Activated naive CD8-positive, alpha-beta T cell (primary cell): ENCODE results near the gene CHD2.

Source experiments
- H3K27ac Mint-ChIP-seq: one replicate; pipeline ENCODE4 v1.8.0; 2021; ENCODE audit warnings: mixed read lengths
- H3K27me3 Mint-ChIP-seq: one replicate; pipeline ENCODE4 v1.8.0; 2021; ENCODE audit warnings: mixed read lengths
- H3K36me3 Mint-ChIP-seq: one replicate; pipeline ENCODE4 v1.8.0; 2021; ENCODE audit warnings: mixed read lengths
- H3K4me1 Mint-ChIP-seq: one replicate; pipeline ENCODE4 v1.8.0; 2021; ENCODE audit warnings: low read depth, mixed read lengths
- H3K4me3 Mint-ChIP-seq: one replicate; pipeline ENCODE4 v1.8.0; 2021; ENCODE audit warnings: mild to moderate bottlenecking, mixed read lengths
- H3K9me3 Mint-ChIP-seq: one replicate; pipeline ENCODE4 v1.8.0; 2021; ENCODE audit warnings: low read depth, mixed read lengths

The CHD2 gene

GRCh38 chr15:92881802-92882696 is 18.1 kb upstream of the CHD2 start:
- Mint-ChIP-seq H3K36me3 (peaks cover 18% of the 10 kb centered on the region), H3K4me1 (peaks cover 65% of the 10 kb centered on the region), H3K9me3 (no peaks in the 10 kb centered on the region), H3K27ac (peak overlapping the region; percentile 95), H3K27me3 (no peaks in the 10 kb centered on the region), H3K4me3 (peak overlapping the region; percentile 90)

GRCh38 chr15:92882697-92883162 is 17.4 kb upstream of the CHD2 start:
- H3K4me3 Mint-ChIP-seq = peak overlapping the region; percentile 90
- H3K4me1 Mint-ChIP-seq = peaks cover 67% of the 10 kb centered on the region
- peaks cover 23% of the 10 kb centered on the region for H3K36me3 Mint-ChIP-seq
- H3K9me3 Mint-ChIP-seq = no peaks in the 10 kb centered on the region
- H3K27ac Mint-ChIP-seq = peak overlapping the region; percentile 54
- H3K27me3 Mint-ChIP-seq = no peaks in the 10 kb centered on the region

DNA sequence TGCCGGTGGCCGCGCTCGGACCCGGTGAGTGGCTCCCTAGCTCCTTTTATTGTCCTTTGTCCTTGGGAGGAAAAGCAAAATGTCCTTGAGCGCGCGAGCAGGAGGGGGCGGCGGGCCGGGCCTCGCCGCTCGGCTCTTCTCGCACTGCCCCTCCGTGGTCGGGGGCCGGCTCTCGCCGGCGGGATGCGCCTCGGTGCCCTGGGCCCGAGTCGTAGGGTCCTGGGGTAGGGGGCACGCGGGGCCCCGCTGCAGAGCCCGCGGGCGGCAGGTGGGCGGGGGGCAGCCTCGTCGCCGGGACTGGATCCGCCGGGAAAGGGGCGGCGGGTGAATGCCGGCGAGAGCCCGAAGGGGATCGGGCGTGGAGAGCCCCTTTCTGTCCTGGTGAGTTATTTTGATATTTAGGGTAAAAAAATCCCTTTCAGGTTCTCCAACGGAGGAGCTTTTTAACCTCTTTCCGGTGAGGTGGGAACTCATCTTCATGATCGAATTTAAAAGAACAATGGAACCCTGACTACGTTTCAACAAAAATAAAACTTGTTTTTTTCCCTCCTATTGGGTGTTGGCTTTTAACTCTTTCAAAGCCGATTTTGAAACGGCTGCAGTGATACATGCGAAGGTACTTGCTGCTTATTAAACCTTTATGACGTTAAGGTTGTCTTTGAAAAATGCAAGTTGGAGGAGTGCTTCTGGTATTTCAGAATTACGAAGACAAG is 16.8 kb upstream of the CHD2 start:
- H3K4me3 Mint-ChIP-seq = peak overlapping the region; percentile 99
- H3K27me3 Mint-ChIP-seq = no peaks in the 10 kb centered on the region
- peaks cover 23% of the 10 kb centered on the region for H3K36me3 Mint-ChIP-seq
- H3K9me3 Mint-ChIP-seq = no peaks in the 10 kb centered on the region
- H3K4me1 Mint-ChIP-seq = peaks cover 68% of the 10 kb centered on the region
- H3K27ac Mint-ChIP-seq = peak overlapping the region; percentile 97

DNA sequence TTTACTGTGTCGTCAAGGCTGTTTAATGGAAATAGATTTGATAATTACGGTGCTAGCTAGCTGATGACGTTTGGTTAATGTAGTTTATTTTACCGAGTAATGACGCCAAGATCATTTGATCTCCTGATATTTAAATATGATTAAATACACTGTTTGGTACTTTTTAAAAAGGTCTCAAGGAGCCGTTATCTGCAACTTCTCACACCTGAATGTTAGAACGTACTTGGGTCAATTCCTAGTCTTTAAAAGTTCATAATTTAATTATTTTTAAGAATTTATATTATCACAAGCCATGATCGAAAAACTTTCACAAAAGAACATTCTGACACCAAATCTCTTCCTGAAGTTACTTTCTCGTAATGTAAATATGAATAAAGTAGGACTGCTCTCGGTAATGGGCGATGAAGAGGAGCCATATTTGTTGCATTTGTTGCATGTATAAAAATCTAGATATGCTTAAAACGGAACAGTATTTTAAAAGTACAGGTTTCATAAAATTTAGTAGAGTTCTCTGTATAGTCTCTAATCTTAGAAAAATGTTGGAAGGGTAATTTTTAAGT is 16.2 kb upstream of the CHD2 start:
- Mint-ChIP-seq H3K27ac (peak overlapping the region; percentile 97), H3K27me3 (no peaks in the 10 kb centered on the region), H3K4me3 (peak overlapping the region; percentile 99), H3K9me3 (no peaks in the 10 kb centered on the region), H3K4me1 (peaks cover 66% of the 10 kb centered on the region), H3K36me3 (peaks cover 23% of the 10 kb centered on the region)

DNA sequence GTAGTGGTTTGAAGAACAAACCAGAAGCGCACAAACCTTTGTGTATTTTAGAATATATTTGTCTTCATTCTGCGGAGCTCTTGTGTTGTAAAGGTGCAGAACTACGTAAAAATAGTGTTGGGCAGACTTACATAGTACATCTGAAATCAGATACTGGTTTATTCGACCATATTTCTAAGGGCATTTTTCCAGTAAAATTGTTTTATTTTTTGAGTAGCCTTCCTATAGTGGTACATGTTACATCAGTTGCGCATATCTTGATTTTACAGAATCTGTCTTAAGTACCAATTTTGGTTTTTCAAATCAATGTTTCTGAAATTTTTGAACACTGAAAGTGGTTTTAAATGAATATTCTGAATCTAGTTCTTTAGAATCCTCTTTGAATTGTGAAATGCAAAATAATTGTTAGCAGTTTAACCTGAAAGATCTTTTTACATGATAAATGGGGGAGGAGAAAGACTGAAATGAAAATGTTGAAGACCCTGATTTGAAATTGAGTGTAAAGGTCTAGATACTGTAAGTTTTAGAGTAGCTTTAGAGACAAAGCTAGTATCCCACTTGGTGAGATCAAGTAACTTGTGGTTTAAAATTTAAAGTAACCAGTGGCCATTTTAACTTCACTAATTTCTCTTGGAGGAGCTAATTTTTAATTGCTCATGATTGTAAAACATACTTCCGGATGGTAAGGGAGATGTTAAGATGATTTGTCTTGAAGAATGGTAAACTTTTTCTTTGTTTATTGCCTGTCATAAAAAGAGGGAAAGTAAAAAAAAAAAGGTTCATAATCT is 15.5 kb upstream of the CHD2 start:
- no peaks in the 10 kb centered on the region for H3K27me3 Mint-ChIP-seq
- peaks cover 66% of the 10 kb centered on the region for H3K4me1 Mint-ChIP-seq
- H3K27ac Mint-ChIP-seq = peak overlapping the region; percentile 97
- peak overlapping the region; percentile 99 for H3K4me3 Mint-ChIP-seq
- peaks cover 24% of the 10 kb centered on the region for H3K36me3 Mint-ChIP-seq
- H3K9me3 Mint-ChIP-seq = no peaks in the 10 kb centered on the region

GRCh38 chr15:92885224-92886041 is 14.7 kb upstream of the CHD2 start:
- H3K27me3 Mint-ChIP-seq = no peaks in the 10 kb centered on the region
- H3K36me3 Mint-ChIP-seq = peaks cover 29% of the 10 kb centered on the region
- H3K4me1 Mint-ChIP-seq = peaks cover 64% of the 10 kb centered on the region

GRCh38 chr15:92886042-92886537 is 14.0 kb upstream of the CHD2 start:
- peak overlapping the region; percentile 99 for H3K4me3 Mint-ChIP-seq
- H3K36me3 Mint-ChIP-seq = peaks cover 33% of the 10 kb centered on the region
- H3K27me3 Mint-ChIP-seq = no peaks in the 10 kb centered on the region
- H3K9me3 Mint-ChIP-seq = no peaks in the 10 kb centered on the region
- H3K4me1 Mint-ChIP-seq = peaks cover 64% of the 10 kb centered on the region
- peak overlapping the region; percentile 97 for H3K27ac Mint-ChIP-seq

More at GRCh38 chr15:92885224-92886041, 14.7 kb upstream of the CHD2 start:
- no peaks in the 10 kb centered on the region for H3K9me3 Mint-ChIP-seq
- H3K4me3 Mint-ChIP-seq = peak overlapping the region; percentile 99
- peak overlapping the region; percentile 97 for H3K27ac Mint-ChIP-seq

GRCh38 chr15:92886815-92887214 is 13.3 kb upstream of the CHD2 start:
- H3K4me3 Mint-ChIP-seq = peak overlapping the region; percentile 99

GRCh38 chr15:92887869-92888268 is 12.3 kb upstream of the CHD2 start:
- Mint-ChIP-seq H3K27ac (peak overlapping the region; percentile 87), H3K36me3 (peaks cover 35% of the 10 kb centered on the region), H3K27me3 (no peaks in the 10 kb centered on the region), H3K9me3 (no peaks in the 10 kb centered on the region), H3K4me3 (peak overlapping the region; percentile 79), H3K4me1 (peaks cover 66% of the 10 kb centered on the region)

More at GRCh38 chr15:92886815-92887214, 13.3 kb upstream of the CHD2 start:
- peak overlapping the region; percentile 97 for H3K27ac Mint-ChIP-seq
- H3K27me3 Mint-ChIP-seq = no peaks in the 10 kb centered on the region
- H3K36me3 Mint-ChIP-seq = peaks cover 33% of the 10 kb centered on the region
- no peaks in the 10 kb centered on the region for H3K9me3 Mint-ChIP-seq
- peaks cover 64% of the 10 kb centered on the region for H3K4me1 Mint-ChIP-seq

DNA sequence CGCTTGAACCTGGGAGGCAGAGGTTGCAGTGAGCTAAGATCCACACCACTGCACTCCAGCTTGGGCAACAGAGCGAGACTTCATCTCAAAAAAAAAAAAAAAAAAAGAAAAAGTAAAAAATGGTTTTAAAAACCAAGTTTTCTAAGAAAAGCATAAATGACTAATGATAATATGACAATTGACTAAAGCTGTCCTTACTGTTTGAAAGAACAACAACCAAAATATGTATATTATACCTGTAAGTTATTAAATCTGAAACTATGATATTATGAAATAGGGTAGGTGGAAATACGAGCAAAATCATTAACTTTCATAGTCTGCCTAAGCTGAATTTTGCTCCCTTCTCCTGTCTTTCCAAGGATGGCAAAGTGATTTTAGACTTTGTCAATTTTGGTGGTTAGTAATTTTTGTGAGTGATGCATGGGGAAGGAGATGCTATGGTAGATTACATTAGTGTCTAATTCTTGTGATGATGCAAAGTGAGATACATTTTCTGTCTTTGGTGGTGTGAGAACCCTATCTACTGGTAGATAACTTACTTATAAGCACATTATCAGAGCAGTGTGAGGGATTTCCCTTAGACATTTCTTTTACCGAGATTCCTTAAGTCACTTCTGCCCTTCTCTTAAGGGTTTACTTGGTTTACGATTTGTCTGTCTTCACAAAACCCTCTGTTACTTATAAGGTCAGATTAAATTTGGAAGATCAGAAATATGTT is 10.6 kb upstream of the CHD2 start:
- peaks cover 75% of the 10 kb centered on the region for H3K4me1 Mint-ChIP-seq
- no peaks in the 10 kb centered on the region for H3K9me3 Mint-ChIP-seq
- H3K27ac Mint-ChIP-seq = peak overlapping the region; percentile 95
- H3K27me3 Mint-ChIP-seq = no peaks in the 10 kb centered on the region
- H3K4me3 Mint-ChIP-seq = peak overlapping the region; percentile 80
- H3K36me3 Mint-ChIP-seq = peaks cover 36% of the 10 kb centered on the region

- H3K9me3 Mint-ChIP-seq = no peaks in the 10 kb centered on the region
- peak overlapping the region; percentile 85 for H3K27ac Mint-ChIP-seq
- H3K36me3 Mint-ChIP-seq = peaks cover 36% of the 10 kb centered on the region
- H3K4me1 Mint-ChIP-seq = peaks cover 78% of the 10 kb centered on the region
- H3K4me3 Mint-ChIP-seq = peak overlapping the region; percentile 80
- H3K27me3 Mint-ChIP-seq = no peaks in the 10 kb centered on the region
Measured at GRCh38 chr15:92891533-92892200, 8.5 kb upstream of the CHD2 start.

- peaks cover 78% of the 10 kb centered on the region for H3K4me1 Mint-ChIP-seq
Measured at GRCh38 chr15:92892201-92892555, 7.9 kb upstream of the CHD2 start.

GRCh38 chr15:92893200-92893599 is 6.9 kb upstream of the CHD2 start:
- Mint-ChIP-seq H3K27ac (peak overlapping the region; percentile 81), H3K4me3 (peak overlapping the region; percentile 74), H3K27me3 (no peaks in the 10 kb centered on the region), H3K9me3 (peaks cover 4% of the 10 kb centered on the region), H3K4me1 (peaks cover 78% of the 10 kb centered on the region), H3K36me3 (peaks cover 40% of the 10 kb centered on the region)

More at GRCh38 chr15:92892201-92892555, 7.9 kb upstream of the CHD2 start:
- H3K27ac Mint-ChIP-seq = peak overlapping the region; percentile 85
- peak overlapping the region; percentile 80 for H3K4me3 Mint-ChIP-seq
- no peaks in the 10 kb centered on the region for H3K9me3 Mint-ChIP-seq
- peaks cover 36% of the 10 kb centered on the region for H3K36me3 Mint-ChIP-seq
- H3K27me3 Mint-ChIP-seq = no peaks in the 10 kb centered on the region
